ENCODE measurements around the gene SMG6. TPM values are rescaled to one million over a fixed set of nuclear protein-coding genes. Genes with fewer than 3 reads are reported as not detected.

SMG6 gene
- total and polyA plus RNA-seq, 2 of the 8 experiments (the other 6 are each of a cell fraction or from before 2014, with no cell fraction given) = 18.5 to 25.2 TPM

DNA sequence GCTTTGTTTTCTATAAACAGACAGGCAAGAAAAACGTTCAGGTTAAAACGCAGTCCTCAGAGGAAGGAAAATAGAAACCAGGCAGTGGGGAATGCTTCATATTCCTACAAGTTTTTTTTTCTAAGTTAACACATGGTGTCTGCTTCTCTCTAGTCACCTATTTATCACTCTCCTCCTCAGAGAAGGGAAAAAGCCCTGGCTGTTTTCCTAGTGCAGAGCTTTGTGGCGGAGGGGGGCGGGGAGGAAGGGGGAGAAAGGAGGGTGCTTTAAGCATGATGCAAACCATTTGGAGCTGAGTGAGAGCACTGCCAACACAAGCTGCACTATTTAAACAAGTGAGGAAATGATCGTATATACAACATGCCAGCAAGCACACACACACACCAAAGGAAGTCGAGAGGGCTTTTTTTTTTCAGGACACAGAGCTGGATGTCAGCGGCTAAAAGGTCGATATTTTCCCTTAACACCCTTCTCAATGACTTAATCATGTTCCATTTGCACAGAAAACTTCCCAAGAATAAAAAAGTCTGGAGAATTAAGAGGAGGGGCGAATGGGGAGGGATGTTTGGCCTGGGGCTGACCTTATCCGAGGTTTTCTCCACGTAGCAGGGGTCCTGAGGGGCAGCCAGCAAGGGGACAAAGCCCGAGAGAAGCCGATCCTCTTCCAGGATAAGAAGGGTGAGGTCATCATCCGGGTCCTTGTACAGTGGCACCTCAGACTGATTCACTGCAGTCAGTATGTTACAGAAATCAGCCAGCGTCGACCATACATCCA, 131.3 kb downstream of the SMG6 start:
- Histone ChIP-seq H4K91ac (replicated peaks; ENCODE audit: insufficient read length, low read length) (no peak overlapping the region), H4K20me1 (replicated peaks in 1 of 2; ENCODE audit: control insufficient read depth in 1 of 2, insufficient read depth in 2 of 2, low read length in 2 of 2) (peaks cover 0 to 5% of the 10 kb centered on the region in 2 experiments), H3K4ac (replicated peaks; ENCODE audit: insufficient read length, low read depth, low read length) (no peak overlapping the region), H4K8ac (ENCODE audit: extremely low read depth, insufficient read depth, low read length) (no peak overlapping the region; the same call in 1 of the 2 replicates), H3K4me1 (replicated peaks in 1 of 4; ENCODE audit: control insufficient read depth in 3 of 4, insufficient read depth in 4 of 4, low read length in 3 of 4) (peaks cover 0 to 4% (median 0%) of the 10 kb centered on the region in 4 experiments; a peak in 2 of 7 replicates), H3K9me3 (ENCODE audit: insufficient read depth in 2 of 2, low read depth in 1 of 2, low read length in 1 of 2) (no peaks in the 10 kb centered on the region), H3K4me3 (ENCODE audit: extremely low read depth in 1 of 4, insufficient read depth in 2 of 4, low read depth in 3 of 4, low read length in 4 of 4) (no peak overlapping the region), H3K56ac (replicated peaks; ENCODE audit: insufficient read length, low read depth, low read length) (no peak overlapping the region), H3K23me2 (ENCODE audit: low read depth, low read length) (no peaks in the 10 kb centered on the region), H2BK20ac (ENCODE audit: low read length) (no peak overlapping the region), H2AK5ac (ENCODE audit: low read depth, low read length) (no peak overlapping the region), H2BK15ac (ENCODE audit: low read length) (no peak overlapping the region), H3K36me3 (ENCODE audit: control insufficient read depth in 2 of 4, insufficient read depth in 4 of 4, low read length in 3 of 4) (no peaks in the 10 kb centered on the region), H3K79me1 (ENCODE audit: low read depth, low read length) (no peaks in the 10 kb centered on the region), H3K4me2 (ENCODE audit: insufficient read depth in 1 of 2, low read depth in 2 of 2, low read length in 2 of 2) (no peak overlapping the region), H3K18ac (ENCODE audit: extremely low read depth, low read length) (no peak overlapping the region), H3K79me2 (ENCODE audit: control insufficient read depth in 1 of 2, insufficient read depth in 2 of 2, low read length in 2 of 2) (no peaks in the 10 kb centered on the region), H3K9ac (replicated peaks in 1 of 4; ENCODE audit: extremely low read depth in 1 of 4, low read depth in 3 of 4, low read length in 3 of 4) (no peak overlapping the region), H3K14ac (ENCODE audit: insufficient read length) (no peak overlapping the region), H4K5ac (ENCODE audit: insufficient read length, low read depth, low read length) (no peak overlapping the region), H3K27me3 (replicated peaks in 1 of 4; ENCODE audit: control insufficient read depth in 3 of 4, extremely low read depth in 1 of 4, insufficient read depth in 3 of 4, low read length in 3 of 4) (no peaks in the 10 kb centered on the region), H3K27ac (ENCODE audit: low read depth, low read length) (no peak overlapping the region), H2BK120ac (replicated peaks; ENCODE audit: low read depth, low read length) (no peak overlapping the region), H3K23ac (ENCODE audit: insufficient read length) (no peak overlapping the region), H2BK5ac (ENCODE audit: low read depth, low read length) (no peak overlapping the region), H2AFZ (ENCODE audit: low read length) (no peak overlapping the region), H2BK12ac (ENCODE audit: low read depth, low read length) (no peak overlapping the region)
- POLR2A ChIA-PET (ENCODE audit: partially characterized antibody) = interaction anchor here (0.7 to 0.9 kb wide), 2 partner anchors 35 to 108 kb away, joined by 3 to 4 read pairs; no protein-coding TSS in a partner anchor
- 85% methylated on average over 14 of the region's 16 CpGs; no CpG with 5 or more reads in 1 of the 2 experiments for WGBS, 2 experiments (ENCODE audit: extremely low coverage in 1 of 2, insufficient coverage in 1 of 2, insufficient read length in 1 of 2, insufficient replicate concordance in 2 of 2, low coverage in 1 of 2, low lambda C conversion rate in 2 of 2, missing lambda C conversion rate in 1 of 2)
- FAIRE-seq (no peak), DNase-seq (ENCODE audit: low read depth in 1 of 2, low spot score in 2 of 2) (no peak)
- CTCF ChIA-PET (ENCODE audit: partially characterized antibody) = interaction anchor here (0.6 to 1.2 kb wide), 5 partner anchors 38 to 115 kb away, joined by 3 to 5 read pairs (median 4); no protein-coding TSS in a partner anchor
- TF ChIP-seq TEAD4 (IDR thresholded peaks at IDR 0.05; ENCODE audit: low read depth, low read length) (no peak), RNF2 (IDR thresholded peaks at IDR 0.05; ENCODE audit: borderline replicate concordance, low read depth, low read length, missing control alignments, poor library complexity, severe bottlenecking) (no peak), FOSL1 (IDR thresholded peaks at IDR 0.05; ENCODE audit: insufficient read depth, low read depth, low read length) (no peak), EZH2 (IDR thresholded peaks at IDR 0.05; ENCODE audit: low read depth, low read length, severe bottlenecking) (no peak), TAF7 (optimal IDR thresholded peaks at IDR 0.05; ENCODE audit: borderline replicate concordance, low read depth, low read length) (no peak), GTF2F1 (IDR thresholded peaks at IDR 0.05; ENCODE audit: borderline replicate concordance, low read depth, low read length) (no peak), CEBPB (IDR thresholded peaks at IDR 0.05; ENCODE audit: low read depth, low read length) (no peak)
- TF ChIP-seq, protein P1, sequence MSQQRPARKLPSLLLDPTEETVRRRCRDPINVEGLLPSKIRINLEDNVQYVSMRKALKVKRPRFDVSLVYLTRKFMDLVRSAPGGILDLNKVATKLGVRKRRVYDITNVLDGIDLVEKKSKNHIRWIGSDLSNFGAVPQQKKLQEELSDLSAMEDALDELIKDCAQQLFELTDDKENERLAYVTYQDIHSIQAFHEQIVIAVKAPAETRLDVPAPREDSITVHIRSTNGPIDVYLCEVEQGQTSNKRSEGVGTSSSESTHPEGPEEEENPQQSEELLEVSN (IDR thresholded peaks at IDR 0.05) = no peak
- TF ChIP-seq, protein P2, sequence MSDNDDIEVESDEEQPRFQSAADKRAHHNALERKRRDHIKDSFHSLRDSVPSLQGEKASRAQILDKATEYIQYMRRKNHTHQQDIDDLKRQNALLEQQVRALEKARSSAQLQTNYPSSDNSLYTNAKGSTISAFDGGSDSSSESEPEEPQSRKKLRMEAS (IDR thresholded peaks at IDR 0.05) = no peak
- TF ChIP-seq, protein P3, sequence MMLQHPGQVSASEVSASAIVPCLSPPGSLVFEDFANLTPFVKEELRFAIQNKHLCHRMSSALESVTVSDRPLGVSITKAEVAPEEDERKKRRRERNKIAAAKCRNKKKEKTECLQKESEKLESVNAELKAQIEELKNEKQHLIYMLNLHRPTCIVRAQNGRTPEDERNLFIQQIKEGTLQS (IDR thresholded peaks at IDR 0.05; ENCODE audit: insufficient read depth, low read depth, low read length) = no peak
